Sigmoid colon (tissue), 4 donors: ENCODE data around the gene DNASE1L1.

Source experiments
- EP300 ChIP-seq, 4 donors: sonication (generic); formaldehyde crosslinking; IDR thresholded peaks; one replicate each; pipeline ENCODE4 v1.6.1; 2017; ENCODE audit warnings: antibody characterized with exemption in 4 of 4
- POLR2A ChIP-seq, 2 donors: fragments of 450-650 bp; IDR thresholded peaks; one replicate each; pipeline ENCODE4 v1.6.1; 2016; ENCODE audit warnings: antibody characterized with exemption in 2 of 2, mild to moderate bottlenecking in 2 of 2, moderate library complexity in 2 of 2
- POLR2AphosphoS5 ChIP-seq, 4 donors: sonication (generic); formaldehyde crosslinking; IDR thresholded peaks; one replicate each; pipeline ENCODE4 v1.6.1; 2017; ENCODE audit warnings: antibody characterized with exemption in 4 of 4
- TF ChIP-seq, protein P1 (sequence below), 4 experiments: fragments of 450-650 bp in 3 of 4; fragments of 200-600 bp in 1 of 4; IDR thresholded peaks; one replicate each; pipeline ENCODE4 v1.5.1; 2016 to 2019; ENCODE audit warnings: antibody characterized with exemption in 4 of 4, mild to moderate bottlenecking in 3 of 4, moderate library complexity in 2 of 4

DNA sequence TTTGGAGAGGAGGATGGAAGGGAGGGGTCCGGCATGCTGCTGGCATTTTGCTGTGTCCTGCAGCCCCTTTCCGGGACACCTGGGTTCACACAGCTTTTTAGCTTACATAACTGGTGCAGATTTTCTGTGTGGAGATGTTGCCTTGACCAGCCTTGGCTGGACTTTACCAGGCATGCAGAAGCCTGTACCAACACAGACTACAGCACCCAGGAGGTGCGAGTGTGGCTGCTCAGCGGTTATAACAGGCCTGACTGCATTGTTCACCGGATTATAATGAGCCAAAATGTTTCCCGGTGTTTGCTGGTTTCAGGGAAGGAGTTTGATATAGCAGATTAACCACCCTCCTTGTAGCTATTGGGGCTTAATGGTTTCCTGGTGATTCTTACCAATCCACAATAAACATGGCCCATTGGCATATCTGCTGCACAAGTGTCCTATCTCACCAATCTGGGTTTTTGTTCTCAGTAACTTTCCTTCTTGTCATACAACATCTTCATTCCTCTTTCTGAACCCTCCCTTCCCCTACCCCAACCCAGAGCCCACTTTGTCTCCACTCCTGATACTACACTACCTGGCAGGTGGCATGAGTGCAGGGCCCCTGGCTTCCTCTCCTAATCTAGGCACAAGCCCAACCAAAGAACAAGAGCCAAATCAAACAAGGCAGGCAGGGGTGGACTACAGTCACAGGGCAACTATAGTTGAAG is 7.0 kb downstream of the DNASE1L1 start:
- TF ChIP-seq, protein P1, sequence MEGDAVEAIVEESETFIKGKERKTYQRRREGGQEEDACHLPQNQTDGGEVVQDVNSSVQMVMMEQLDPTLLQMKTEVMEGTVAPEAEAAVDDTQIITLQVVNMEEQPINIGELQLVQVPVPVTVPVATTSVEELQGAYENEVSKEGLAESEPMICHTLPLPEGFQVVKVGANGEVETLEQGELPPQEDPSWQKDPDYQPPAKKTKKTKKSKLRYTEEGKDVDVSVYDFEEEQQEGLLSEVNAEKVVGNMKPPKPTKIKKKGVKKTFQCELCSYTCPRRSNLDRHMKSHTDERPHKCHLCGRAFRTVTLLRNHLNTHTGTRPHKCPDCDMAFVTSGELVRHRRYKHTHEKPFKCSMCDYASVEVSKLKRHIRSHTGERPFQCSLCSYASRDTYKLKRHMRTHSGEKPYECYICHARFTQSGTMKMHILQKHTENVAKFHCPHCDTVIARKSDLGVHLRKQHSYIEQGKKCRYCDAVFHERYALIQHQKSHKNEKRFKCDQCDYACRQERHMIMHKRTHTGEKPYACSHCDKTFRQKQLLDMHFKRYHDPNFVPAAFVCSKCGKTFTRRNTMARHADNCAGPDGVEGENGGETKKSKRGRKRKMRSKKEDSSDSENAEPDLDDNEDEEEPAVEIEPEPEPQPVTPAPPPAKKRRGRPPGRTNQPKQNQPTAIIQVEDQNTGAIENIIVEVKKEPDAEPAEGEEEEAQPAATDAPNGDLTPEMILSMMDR (IDR thresholded peaks at IDR 0.05), result no peak
- no peak for TF ChIP-seq POLR2A (IDR thresholded peaks at IDR 0.05)
- no peak for TF ChIP-seq POLR2AphosphoS5 (IDR thresholded peaks at IDR 0.05)
- no peak for TF ChIP-seq EP300 (IDR thresholded peaks at IDR 0.05)
